HG02973 (cell line): Measurements from ENCODE around the gene CYTH3.
"Not testable (repeated sequence)": the region's sequence is repeated elsewhere in the genome, so short reads cannot be mapped to it uniquely, and the experiment has no call there.

Experiments used
- ATAC-seq: cut with Tn5 transposase; IDR thresholded peaks from one replicate; pipeline ENCODE4 v1.9.1; 2021; ENCODE audit warnings: moderate library complexity; ENCODE audit not compliant: unreplicated experiment

CYTH3 gene

DNA sequence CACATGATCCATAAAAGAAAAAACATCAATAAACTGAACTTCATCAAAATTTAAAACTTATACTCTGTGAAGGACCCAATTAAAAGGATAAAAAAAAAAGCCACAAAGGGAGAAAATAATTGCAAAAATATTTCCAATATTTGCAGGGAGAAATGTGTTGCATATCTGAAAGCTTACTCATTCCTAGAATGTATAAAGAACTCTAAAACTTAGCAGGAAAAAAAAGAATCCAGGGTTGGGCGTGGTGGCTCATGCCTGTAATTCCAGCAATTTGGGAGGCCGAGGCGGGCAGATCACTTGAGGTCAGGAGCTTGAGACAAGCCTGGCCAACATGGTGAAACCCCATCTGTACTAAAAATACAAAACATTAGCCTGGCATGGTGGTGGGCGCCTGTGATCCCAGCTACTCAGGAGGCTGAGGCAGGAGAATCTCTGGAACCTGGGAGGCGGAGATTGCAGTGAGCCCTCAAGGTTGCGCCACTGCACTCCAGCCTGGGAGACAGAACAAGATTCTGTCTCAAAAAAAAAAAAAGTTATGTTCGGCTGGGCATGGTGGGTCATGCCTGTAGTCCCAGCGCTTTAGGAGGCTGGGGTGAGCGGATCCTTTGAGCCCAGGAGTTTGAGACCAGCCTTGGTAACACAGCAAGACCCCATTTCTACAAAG lies 11.1 kb upstream of the CYTH3 start:
- not testable (repeated sequence) for ATAC-seq

DNA sequence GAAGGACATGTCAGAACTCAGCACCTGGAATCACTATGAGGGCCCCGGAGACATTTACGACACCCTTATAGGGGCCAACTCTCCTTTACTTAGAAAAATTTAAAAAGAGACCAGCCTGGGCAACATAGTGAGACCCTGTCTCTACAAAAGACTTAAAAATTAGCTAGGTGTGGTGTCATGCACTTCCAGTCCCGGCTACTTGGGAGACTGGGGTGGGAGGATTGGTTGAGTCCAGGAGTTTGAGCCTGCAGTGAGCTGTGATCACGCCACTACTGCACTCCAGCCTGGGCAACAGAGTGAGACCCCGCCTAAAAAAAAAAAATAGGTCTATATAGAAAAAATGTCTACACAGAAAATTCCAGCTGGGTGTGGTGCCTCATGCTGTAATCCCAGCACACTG lies 7.5 kb upstream of the CYTH3 start:
- no peak for ATAC-seq

DNA sequence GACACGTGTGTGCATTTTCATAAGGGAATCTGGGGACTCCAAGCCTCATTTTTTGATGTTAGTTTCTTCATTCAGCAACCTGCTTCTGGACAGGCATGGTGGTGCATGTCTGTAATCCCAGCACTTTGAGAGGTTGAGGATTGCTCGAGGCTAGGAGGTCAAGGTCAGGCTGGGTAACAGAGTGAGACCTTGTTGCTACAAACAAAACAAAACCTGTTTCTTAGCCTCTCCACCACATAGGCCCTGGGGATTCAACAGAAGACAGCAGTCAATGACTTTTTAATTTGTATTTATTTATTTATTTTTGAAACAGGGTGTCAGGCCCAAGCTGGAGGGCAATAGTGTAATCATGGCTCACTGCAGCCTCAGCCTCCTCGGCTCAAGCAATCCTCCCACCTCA lies 6.9 kb upstream of the CYTH3 start:
- no peak for ATAC-seq

DNA sequence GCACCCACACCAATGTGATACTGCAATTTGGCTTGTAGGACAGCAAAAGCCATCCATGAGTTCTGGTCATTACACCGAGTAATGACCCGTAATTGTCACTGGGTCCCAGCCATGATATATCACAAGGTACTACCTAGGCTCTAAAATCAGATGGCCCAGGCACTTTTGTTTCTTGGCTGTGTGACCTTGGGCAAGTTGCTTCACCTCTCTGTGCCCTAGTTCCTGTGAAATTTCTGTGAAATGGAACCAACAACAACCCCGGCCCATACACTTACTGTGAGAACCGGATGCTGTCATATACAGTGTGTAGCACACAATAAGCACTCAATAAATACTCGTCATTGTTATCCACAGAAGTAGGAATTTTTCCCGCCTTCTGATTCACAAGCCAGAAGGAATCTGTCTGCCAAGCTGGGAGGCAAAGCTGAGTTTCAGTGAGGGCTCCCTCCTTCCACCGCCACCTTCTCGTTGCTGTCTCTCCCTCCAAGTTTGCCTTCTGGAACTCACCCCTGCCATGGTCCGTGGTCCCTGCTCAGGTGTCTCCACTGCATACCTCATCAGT lies 6.4 kb upstream of the CYTH3 start:
- ATAC-seq: no peak

DNA sequence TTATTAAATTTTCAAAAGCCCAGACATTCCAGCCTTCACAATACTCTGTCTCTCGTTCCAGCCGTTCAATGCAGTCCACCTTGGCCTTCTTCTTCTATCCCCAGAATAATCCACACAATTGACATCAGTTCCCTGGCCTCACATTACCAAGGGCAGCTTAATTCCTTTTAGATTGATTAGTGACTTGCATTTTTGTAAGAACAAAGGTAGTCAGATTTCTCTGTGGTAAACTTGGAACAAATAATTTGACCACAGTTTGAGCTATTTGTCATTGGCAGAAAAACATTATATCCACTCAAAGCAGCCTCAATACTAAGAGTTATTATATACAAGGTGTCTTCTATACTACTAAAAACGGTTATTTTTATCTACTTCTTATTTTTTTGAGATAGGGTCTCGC lies 5.1 kb upstream of the CYTH3 start:
- no peak for ATAC-seq

DNA sequence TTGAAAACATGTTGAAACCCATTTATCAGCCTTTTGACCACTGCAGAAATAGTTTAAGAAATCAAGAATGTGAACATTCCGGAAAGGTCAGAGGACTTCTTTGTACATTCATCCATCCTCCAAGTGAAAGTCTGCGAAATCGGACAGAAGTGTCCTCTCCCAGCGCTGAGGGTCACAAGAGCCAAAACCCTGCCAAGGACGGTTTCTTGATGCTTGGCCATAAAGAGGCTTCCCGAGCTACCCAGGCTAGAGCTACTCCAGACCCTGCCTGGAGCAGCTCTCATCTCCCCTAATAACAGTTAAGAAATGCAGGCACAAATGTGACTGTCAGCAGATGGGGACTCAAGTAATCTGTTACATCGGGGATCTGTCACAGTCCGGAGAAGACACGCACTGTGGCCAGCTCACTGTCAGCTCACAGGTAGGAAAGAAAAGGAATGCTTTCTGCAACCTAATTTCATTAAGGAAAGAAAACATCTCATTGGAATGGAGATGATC lies 4.5 kb upstream of the CYTH3 start:
- ATAC-seq: no peak

DNA sequence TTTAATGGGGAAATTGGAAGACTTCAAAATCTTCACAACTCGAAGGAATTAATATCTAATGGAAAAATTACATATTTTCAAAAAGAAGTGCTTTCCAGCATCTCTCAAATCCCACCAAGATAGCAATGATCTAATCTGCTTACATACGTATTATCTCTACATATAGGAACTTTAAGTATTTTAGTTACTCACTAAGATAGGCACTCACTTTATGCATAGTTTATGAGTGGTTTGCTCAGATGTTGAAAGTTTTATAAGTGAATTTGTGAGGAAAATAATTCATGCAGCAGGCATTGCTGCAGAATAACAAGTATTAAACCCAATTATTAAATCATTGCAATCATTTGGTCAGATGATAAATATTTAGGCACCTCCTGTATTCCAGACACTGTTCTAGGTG lies 2.3 kb upstream of the CYTH3 start:
- ATAC-seq: no peak

DNA sequence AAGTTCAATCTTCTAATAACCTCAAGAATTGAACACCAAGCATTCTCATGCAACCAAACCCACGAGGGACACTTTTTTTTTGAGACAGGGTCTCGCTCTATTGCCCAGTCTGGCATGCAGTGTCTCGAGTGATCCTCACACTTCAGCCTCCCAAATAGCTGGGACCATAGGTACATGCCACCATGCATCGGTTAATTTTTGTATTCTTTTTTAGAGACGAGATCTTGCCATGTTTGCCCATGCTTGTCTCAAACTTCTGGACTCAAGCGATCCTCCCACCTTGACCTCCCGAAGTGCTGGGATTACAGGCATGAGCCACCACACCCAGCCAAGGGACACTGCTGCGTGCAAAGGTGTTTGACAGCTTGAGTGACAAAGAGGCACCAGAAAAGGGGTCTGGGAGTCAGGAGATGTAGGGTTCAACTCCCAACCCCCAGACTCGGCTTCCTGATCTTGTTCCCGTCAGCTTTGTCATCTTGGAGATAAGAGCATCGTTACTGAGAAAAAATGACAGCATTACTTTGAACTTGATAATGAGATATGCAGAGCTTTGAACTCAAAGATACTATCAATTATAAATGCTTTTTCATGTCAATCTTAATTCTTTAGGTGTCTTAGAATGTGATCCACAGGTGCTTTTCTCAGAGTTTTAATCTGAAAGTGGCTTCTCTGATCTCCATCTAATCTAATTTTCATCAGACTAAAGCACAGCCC lies 1.6 kb upstream of the CYTH3 start:
- ATAC-seq: no peak

DNA sequence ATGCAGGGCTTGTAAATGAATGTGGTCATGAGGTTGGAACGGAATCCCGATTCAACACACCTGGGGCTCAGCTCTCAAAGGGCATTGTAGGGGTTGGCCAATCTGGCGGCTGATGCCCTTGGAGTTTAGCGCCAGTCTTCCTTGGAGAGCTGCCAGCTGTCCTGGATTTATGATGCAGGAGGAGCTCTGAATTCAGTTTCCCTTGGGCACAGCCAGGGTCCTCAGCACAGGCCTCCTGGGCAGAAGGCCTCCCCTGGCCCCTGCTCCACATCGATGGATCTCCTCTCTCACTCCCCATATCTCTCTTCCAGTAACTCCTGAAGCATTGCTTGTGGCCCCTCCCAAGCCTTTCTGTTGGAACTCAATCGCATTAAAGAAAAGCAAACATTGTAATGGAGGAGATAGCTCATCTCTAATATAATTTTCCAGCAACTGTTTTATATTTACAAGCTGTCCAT lies 985 bp upstream of the CYTH3 start:
- ATAC-seq: no peak

DNA sequence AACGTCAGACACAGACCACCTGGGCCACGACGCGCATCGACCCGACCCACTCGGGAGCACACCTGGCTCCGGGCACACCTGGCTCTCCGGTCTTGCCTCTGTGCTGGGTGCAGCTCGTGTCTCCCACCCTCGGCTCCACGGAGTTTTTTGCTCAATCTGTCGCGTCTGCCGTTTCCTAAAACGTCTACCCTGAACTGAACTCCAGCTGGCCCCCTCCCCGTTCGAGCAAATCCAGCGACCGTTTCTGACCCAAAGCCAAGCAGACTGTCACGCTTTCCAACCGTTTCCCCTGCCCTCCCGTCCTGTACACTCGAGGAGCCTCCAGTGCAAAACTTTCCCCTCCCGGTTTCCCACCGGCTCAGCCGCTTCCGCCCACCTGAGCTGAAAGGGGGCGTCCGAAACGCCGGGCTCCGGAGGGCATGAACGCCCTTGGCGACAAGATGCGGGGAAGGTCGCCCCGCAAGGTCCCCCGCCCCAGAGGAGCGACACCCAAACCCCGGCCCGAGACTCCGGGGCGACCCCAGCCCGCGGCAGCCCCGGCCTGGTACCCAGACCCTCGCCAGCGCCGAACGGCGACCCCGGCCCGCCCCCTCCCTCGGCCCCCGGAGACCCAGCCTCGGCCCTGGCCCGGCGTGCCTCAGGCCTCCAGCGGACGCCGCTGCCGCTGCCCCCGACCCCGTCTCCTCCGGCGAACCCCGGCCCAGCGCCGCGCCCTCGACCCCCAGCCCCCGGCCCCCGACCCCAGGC lies 557 bp downstream of the CYTH3 start:
- ATAC-seq: no peak

DNA sequence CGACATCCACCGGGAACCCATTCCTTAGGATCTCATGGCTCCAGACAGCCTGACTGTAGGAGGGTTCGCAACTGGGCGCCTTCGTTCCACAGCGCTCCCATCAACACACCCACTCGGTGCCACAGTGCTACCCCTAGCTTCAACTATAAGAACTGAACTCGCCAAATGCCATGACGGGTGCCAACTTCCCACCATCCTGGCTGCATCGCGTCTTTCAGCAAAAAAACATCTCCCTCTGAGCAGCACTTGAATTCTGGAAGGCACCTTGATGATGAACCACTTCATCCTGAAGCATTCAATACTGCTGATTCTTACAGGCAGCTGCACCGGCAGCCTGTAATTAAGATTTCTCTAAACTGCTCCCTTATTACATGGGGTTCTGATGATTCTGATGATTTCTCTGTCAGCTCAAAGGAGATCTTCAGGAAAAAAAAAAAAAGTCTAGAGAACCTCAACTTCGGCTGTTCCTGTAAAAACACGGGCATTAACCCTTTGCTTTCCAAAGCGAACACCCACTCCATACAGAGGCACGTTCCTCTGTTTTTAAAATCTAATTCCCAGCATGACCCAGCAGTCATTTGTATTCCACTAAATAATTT lies 1.3 kb downstream of the CYTH3 start:
- no peak for ATAC-seq

DNA sequence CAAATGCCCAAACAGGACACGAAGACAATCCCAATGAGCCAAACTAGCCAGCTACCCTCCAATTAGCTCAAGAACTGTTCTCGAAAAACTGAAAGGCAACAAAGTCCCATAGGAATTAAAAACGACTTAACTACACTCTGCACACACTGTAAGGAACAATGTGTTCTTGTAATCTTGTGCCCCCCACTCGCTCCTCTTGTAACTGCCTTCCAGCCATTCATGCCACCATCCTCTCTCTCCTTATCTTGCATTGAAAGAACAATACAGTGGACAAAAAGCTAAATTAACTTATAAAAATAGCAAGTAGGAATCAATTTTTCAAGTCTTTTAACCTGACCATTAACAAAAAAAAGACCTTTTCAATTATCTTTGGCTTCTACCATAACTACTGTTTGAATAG lies 2.9 kb downstream of the CYTH3 start:
- ATAC-seq: no peak

DNA sequence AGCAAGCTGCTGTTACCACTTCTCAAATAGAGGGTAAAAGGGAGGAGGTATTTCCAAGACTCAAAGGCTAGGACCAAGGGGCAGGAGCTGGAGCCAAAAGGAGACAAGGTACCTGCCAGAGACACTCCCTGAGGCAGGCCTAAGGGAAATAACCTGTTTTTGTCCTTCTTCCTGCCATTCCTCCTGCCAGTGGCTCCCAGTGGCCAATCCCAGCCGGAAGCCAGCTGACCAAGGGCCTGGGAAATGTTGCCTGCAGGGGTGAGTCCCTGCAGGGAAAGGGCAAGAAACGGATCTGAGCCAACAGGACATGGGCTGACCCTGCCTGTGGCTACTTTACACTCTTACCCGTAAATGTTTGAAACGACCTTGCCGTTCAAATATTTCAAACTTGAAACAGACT lies 3.5 kb downstream of the CYTH3 start:
- no peak for ATAC-seq

DNA sequence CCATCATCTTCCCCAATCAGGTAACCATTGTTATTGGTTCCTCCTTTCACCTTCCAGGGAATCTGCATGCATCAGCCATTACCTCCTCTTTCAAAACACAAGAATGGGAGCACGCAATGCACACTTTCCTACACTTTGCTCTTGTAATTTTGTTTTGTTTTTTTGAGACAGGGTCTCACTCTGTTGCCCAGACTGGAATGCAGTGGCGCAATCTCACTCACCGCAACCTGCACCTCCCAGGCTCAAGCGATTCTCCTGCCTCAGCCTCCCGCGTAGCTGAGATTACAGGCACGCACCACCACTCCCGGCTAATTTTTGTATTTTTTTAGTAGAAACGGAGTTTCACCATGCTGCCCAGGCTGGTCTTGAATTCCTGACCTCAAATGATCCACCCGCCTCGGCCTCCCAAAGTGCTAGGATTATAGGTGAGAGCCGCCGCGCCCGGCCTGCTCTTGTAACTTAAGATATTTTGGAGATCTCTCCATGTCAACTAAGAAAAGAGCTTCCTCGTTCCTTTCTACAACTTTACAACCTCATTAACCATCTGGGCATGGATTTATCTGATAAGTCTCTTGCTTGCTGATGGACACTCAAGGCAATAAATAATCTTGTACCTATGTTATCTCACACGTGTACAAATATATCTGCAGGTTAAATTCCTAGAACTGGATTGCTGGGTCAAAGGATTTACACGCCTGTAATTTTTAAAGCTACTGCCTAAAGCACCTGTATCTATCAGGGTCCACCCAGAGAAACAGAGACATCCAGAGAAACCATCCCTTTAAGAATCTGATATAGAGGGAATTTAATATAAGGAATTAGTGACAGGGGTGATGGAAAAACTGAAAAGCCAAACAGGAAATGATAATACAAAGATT lies 4.2 kb downstream of the CYTH3 start:
- ATAC-seq: no peak

DNA sequence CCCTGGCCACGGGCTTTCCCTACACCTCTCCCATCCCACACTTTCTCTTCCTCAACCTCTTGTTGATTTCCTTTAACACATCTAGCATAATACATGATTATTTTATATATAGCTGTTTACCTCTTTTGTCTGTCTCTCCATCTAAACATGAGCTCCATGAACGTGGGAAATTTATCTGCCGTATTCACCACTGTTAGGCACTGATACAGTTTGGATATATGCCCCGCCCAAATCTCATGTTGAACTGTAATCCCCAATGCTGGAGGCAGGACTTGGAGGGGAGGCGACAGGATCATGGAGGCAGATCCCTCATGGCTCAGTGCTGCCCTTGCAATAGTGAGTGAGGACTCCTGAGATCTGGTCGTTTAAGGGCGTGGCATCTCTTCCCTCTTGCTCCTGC lies 5.7 kb downstream of the CYTH3 start:
- no peak for ATAC-seq

DNA sequence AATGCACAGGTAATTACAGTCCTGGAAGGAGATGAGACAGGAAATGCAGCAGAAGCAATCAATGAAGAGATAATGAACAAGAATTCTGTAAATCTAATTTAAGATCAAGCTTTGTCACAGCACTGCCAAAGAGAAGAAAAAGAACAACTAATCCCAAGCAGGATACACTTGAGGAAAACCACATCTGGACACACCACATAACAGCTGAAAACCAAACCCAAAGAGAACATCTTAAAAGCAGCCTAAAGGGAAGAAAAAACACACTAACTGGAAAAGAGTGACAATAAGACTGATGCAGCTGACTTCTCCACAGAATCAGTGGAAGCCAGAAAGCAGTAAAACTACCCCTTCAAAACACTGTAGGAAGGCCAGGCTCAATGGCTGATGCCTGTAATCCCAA lies 10.2 kb downstream of the CYTH3 start:
- ATAC-seq: no peak

DNA sequence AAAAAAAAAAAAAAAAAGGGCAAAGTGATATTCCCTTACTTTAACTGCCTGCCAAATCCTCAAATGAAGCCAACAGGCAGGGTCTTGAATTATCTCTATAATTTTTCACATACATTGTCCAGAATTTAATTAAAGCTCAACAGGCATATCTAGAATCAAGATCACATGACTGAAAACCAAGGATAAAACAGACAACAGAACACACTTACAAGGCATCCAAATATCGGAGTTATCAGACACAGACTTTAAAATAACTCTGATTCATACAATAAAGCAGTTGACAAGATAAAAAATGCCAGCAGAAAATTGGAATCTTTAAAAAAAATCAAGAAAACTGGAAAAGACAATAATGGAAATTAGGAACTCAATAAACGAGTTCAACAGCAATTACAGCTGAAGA lies 10.7 kb downstream of the CYTH3 start:
- ATAC-seq: no peak

DNA sequence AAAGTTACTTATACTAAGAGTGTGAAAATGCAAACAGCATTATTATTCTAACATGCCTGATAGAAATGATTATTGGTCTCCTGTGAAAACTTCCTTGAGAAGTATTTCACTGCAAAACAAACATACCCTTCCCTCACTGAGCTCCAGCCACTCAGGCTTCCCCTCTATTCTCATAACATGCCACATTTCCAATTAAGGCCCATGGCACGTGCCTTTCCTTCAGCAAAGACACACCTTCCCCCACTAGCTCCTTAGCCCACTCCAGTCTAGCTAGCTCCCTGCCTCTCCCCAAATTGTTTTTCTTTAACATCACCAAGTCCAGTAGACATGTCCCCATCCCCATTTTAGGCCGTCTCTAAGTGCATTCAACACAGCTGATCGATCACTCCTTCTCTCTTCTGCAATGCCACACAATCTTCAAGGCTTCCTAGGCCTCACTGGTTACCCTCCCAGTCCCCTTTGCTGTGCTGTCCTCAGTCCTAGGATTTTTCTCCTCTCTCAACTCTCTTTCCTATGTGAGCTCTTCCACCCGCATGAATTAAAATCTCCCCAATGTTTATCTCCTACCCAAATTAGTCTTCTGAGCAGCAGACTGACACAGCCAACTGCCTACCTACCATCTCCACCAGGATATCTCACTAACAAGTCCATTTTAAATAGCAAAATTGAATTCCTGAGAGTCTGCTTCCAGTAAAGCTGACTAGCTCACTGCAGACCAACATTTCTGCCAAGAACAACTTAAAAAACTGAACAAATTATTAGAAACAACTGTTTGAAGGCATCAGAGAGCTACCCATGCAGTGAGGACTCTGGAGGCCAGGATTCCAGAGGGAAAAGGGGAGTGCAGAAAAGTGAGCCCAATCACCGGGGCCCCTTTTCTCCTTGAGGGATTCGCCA lies 11.9 kb downstream of the CYTH3 start:
- ATAC-seq: no peak

DNA sequence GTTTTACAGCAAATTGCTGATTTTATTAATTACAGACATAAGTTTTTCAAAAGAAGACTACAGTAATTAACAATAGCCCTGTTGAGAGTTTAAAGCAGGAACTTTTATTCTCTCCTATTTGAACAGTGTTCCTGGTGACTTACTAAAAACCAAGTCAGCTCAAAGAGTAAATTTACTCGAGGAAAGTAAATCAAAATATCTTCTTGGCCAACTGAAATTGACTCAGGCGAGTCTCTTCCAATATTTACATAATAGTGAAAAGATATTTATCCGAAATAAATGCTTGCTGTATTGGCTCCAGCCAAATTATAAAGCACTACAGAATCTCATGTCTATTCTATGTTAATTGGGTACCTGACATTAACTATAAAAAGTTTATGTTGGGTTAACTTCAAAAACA lies 13.2 kb downstream of the CYTH3 start:
- ATAC-seq: no peak
